HG03064 (cell line): Measurements from ENCODE around the gene HSFX3.
A peak's percentile ranks its signal among the peaks of the same experiment; 100 is the strongest.
"Not testable (repeated sequence)": the region's sequence is repeated elsewhere in the genome, so short reads cannot be mapped to it uniquely, and the experiment has no call there.

Experiments used
- ATAC-seq: cut with Tn5 transposase; IDR thresholded peaks from one replicate; pipeline ENCODE4 v1.9.1; 2021; ENCODE audit warnings: low read depth; ENCODE audit not compliant: unreplicated experiment

HSFX3 gene, protein sequence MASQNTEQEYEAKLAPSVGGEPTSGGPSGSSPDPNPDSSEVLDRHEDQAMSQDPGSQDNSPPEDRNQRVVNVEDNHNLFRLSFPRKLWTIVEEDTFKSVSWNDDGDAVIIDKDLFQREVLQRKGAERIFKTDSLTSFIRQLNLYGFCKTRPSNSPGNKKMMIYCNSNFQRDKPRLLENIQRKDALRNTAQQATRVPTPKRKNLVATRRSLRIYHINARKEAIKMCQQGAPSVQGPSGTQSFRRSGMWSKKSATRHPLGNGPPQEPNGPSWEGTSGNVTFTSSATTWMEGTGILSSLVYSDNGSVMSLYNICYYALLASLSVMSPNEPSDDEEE

DNA sequence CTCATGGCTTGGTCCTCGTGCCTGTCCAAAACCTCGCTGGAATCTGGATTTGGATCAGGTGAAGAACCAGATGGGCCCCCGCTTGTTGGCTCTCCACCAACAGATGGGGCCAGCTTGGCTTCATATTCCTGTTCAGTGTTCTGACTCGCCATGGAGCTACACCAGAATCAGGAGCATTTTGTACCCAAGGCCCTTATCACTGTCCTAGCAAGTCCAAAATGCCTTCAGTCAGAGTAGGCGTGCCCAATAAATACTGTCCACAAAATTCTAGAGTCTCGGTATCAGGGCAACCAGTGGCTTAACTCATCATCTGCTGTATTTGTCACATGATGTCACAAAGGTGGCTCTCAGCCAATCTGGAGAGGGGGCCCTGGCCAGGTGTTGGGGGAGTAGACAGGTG lies at the start of gene HSFX3:
HSFX3 (minus strand) TSS at position 224 of the 400 bp plus-strand sequence; CDS start at position 152, 72 bp downstream.
- ATAC-seq, result not testable (repeated sequence)

DNA sequence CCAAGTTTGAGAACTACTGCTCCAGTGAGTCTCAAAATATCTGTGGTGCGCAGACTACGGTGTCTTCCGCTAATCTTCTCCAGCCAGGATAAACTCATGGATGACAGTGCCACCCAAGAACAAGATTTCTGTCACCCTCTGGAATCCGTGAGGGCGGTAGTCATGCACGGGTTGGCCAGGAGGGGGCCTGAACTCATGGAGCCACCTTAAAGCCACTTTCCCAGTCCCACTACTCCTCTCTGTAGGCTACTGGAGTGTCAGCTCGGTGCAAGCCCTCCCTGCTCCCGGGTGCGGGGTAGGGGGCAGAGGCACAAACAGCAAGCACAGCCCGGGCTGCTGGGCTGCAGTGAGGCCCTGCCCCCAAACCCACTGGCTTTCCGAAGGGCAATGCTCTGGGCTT lies 48.9 kb upstream of the HSFX3 start:
- not testable (repeated sequence) for ATAC-seq

DNA sequence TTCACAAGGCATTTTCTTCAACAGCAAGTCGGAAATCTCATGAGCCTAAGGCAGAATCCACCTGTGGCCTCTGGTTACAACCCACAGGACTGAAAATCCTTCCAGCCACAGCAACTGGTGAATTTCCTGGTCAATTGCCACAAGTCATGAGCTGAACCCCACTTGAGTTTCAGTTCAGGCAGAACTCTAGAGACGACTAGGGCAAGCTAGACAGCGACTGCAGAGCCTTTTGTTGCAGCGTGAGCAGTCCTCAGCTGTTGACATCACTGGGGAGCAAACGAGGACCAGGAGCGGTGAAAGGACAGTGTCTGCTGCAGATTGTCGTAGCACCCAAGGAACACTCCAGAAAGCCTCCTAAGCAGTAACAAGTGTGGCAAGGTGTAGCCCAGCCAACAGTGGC lies 46.2 kb upstream of the HSFX3 start:
- ATAC-seq, result not testable (repeated sequence)

DNA sequence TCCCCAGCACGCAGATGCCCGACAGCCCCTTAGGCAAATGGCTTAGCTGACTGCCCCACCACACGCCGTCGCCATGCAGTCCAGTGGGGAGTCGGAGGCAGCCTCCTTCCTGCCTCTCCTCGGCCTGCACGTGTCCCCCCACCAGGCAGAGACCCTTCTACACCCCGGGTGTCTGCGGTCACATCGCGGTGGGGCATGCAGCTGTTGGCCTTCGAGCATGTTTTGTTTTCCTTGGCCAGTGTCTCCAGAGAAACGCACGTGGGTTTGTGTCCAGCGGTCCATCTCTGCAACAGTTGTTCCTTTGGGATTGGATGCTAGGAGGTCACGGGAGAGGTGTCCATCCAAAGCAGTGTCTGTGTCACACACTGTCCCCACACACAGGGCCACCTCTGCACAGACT lies 45.5 kb upstream of the HSFX3 start, which contains the start of gene HSFX2:
HSFX2 (minus strand) TSS at position 101 of the 400 bp plus-strand sequence. CDS start 614 bp downstream, outside the sequence.
- not testable (repeated sequence) for ATAC-seq

DNA sequence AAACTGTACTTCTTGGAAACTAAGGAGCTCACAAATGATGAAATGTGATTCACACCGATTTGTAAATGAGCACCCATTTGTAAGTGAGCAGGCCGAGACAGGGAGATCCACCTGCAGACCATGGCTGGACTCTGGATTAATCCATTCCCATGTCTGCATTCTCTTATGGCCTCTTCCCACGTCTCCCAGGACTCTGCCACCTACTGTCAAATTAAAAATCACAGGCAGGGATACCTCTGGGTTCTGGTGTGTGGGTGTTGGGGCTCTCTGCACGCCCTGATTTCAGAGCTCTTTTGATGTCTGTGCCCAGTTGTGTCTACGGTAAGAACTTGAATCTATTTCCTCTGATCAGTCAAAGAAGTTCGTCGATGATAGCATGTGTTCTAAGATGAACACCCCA lies 41.3 kb upstream of the HSFX3 start:
- ATAC-seq, result not testable (repeated sequence)

DNA sequence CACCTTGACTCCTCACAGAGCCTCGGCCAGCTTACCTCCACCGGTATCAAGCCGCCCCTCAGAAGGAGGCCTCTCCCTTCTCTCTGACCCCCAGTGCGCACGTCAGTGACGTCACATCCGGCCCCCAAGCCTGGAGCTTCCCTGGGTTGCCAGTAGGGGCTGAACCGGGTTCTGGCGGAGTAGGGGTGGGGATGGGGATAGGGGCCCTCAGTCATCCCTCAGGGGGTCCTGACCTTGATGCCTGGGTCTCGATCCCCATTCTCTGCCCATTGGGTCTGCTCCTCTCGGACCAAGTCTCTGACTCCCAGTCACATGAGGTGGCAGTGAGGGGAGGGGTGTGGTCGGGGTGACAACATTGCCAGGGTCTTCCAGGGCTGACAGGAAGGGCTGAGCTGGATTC lies 37.6 kb upstream of the HSFX3 start, which contains the start of gene MAGEA9B:
MAGEA9B (minus strand) TSS at position 101 of the 400 bp plus-strand sequence. CDS start 4,280 bp downstream, outside the sequence.
- not testable (repeated sequence) for ATAC-seq

DNA sequence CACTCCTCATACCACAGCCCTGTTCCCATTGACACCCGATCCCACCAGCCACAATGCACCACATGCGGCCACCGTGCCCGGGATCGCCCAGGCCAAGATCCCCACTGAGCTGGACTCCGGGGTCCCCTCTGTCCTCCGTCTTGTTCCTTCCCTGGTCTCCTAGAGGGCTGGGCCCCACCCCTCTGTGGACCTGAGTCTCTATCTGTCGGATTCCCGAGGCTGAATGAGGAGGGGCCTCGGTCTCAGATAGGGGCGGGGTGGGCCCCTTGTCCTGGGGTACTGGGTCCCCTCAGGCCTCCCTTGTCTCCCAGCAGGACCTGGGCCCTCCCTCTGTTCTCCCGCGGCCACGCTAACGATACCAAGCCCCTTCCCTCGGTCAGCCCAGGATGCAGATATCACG lies 35.9 kb upstream of the HSFX3 start:
- ATAC-seq, result not testable (repeated sequence)

DNA sequence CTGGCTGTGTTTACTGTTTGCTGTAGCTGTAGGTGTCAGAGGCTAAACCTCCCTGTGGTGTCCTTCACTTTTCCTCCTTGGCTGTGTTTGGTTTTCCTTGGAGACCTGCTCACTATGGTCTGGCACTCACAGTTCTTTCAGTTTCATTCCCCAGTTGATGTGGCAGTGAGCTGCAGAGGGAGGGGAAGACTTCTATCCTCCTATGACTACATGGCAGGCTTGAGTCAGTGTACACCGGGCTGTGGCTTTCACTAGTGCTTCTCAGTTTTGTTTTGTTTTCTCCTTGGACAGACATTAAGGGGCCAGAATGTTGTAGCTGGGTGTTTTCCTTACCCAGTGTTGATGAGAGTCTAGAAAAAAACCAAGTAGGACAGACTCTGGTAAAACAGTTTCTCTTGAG lies 23.7 kb upstream of the HSFX3 start:
- peak; percentile 99 for ATAC-seq

DNA sequence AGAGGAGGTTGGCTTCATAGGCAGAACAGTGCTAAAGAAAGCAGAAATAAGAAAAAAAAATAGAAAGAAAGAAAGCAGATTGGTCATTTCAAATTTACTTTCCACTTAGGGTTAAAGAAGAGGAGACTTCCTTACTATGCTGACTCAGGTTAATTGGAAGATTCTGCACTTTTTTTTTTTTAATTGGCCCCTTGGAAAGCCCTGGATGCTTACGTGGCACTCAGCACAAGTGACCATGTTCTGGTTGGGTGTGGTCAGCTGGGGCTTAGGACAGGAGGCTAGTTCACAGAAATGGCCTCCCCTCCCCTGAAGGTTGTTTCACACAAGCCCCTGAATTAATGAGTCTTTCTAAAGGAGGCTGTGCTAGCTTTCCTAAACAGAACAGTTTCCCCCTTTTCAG lies 23.0 kb upstream of the HSFX3 start:
- no peak for ATAC-seq

DNA sequence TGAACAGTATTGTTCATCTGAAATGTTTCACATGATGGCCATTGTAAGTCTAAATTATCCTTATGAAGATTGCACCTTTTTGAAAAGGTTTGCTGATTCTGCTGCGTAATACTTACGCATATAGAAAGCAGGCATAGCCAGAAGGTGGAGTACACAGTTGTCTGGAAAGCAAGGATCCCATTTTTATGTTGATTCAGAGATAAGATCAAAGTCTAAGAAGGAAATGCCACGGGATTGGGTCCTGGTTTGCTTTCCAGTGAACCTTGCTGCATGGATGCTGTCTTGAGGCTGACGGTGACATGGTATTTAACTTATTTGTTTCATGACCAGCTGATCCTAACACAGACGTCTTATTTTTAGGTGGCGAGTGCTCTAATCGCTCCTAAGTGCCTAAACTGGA lies 22.0 kb upstream of the HSFX3 start:
- ATAC-seq, result no peak

DNA sequence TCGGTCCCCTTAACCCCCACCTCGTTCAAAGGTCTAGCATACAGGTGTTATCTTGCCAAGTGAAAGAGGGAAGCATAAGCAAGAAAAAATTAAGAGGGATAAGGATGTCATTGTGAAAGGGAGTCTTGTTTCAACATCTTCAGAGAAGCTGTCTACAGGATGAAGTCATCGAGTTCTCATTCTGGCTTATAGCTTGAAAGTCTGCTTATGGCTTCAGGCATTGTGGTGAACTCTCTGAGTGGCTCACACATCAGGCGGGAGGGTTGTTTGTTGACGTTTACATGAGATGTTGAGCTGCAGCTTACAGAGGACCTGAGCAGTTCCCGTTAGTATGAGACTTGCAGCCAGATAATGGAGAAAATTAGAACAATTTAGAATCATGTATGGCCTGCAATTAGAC lies 20.9 kb upstream of the HSFX3 start:
- ATAC-seq, result no peak

DNA sequence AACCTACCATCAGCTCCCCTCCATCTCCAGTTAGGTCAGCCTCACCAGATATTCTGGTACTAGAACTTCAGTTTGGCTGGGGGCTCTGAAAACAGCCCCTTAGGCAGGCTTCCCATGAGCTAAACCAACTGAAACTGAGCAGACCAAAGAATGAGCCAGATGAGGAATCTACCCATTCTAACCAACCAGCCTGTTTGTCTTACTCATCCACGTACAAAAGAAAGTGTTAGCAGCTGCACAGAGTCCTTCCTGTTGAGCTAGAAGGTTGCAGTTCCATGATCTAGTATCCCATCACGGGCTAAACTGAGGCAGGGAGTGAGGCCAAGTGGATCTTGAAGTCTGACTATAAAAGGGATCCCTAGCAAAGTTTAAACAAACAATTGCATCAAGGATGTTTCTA lies 20.0 kb upstream of the HSFX3 start:
- no peak for ATAC-seq

DNA sequence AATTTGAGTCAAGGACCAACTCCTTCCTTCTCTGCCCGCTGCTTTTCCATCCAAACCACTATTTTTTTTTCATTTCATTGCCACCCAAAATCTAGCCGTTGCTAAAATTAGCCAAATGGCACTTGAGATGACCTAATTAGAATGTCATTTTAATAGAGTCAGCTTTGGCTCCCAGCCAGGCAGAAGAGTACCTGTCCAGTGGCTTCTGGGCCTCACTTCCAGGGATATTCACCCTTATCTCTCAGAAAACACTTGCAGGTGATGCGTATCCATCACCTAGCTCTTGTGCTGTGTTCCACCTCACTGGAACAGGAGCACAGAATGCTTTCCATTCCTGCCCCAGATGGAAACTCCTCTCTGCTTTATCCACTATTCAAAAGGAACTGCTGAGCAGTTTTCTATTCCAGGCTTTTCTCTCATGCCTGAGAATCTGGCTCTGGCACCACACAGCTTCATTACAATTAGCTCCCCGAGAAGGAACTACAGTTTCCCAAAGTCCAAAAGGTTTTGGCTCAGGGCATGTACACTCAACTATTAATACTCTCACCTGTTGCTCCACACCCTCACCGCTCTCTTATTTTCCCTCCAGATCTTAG lies 19.1 kb upstream of the HSFX3 start:
- no peak for ATAC-seq

DNA sequence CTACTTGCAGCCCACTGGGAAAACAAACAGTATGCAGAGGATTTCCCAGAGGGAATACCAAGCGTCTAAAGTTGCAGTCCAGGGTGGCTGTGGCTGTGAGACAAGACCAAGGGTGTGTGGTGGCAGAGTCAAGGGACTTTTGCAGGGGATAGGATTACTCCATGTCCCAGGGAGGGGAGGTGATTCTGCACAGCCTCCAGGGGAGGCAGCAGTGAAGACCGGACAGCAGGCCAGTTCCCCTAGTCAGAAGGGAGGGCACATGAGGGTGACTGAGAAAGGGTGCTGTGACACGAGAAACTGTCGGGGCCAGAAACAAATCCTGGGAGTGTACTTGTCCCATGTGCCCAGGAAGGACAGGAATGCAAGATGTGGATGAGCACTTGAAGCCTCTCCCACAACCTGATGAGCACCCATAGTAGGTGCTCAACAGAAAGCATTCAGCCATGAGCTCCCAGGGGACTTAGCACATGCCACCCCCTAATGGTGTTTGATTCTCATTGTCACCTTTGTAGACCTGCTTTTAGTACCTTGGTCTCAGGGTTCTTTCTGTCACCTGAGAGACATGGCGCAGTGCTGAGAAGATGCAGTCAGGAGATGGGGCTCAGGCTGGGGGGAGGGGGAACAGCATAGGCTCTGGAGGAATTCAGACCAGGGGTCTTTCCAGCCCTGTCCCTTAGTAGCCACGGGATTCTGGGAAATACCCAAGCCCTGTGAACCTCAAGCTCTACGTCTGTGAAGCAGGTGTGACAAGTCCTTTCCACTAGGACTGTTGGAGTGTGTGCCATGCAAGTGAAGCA lies 18.1 kb upstream of the HSFX3 start:
- ATAC-seq, result no peak

DNA sequence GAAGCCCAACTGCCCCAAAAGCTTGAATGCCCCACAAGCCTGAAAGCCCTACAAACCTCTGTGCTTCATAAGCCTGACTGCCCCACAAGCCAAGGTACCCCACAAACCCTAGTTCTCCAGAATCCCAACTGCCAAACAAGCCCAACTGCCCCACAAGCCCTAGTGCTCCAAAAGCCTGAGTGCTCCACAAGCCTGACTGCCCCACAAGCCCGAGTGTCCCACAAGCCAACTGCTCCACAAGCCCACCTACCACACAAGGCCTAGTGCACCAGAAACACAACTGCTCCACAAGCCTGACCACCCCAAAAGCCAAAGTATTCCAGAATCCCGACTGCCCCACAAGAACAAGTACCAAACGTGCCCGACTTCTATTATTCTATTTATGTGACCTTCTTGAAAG lies 13.6 kb upstream of the HSFX3 start:
- no peak for ATAC-seq

DNA sequence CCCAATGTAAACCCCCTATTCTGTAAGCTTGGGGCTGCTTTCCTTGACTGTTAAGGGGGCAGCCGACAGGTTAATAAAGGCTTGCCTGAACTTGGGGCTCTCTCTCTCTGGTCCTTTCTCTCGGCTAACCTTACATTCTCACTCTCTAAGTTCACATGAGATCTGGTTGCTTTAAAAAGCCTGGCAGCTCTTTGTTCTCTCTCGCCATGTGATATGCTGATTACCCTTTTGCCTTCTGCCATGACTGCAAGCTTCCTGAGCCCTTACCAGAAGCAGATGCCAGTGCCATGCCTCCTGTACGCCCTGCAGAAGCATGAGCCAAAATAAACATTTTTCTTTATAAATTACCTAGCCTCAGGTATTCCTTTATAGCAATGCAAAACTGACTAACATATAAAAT lies 5.5 kb upstream of the HSFX3 start:
- ATAC-seq, result not testable (repeated sequence)

DNA sequence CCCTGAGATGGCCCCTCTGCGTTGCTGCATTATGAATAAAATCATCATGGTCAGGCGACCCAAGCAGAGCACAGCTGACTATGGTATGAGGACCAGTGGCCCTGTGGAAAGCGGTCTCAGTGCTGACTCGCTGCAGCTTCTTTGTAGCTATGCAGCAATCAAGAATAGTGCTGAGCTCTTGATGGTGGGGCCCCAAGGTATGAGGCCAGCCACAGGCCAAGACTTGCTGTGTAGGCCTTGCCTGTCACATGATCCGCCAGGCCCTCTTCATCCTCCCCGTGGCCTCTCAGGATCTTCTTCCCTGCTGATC lies 2.2 kb upstream of the HSFX3 start:
- ATAC-seq, result not testable (repeated sequence)

DNA sequence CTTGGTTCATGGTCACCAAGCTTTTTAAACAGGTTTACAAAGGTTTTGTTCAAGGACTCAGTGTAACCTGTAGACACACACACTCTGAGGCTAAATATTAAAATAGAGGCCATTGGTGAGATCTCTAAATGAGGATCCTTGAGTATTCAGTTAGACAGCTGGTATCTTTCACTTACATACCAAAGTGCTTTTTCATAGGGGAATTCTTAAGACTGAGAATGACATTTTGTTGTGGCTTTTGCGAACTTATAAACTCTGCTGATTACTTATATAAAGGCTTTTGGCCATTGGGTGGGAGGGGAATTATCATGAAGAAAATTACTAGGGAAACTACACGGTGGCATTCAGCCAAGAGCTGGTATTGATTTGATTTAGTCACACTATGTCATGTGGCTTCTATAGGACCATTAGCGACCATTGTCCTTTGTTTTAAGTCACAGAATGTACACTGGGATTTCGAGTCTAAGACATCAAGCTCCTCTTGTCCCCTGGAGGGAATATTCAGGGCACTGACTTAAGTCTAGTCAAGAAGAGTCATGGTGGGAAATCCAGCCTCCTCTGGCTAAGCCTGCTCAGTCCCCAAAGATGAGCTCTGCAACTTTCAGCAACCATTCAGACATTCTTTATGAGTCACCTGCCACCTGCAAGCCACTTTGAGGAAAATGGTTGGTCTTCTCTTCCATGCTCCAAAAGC lies 1.7 kb upstream of the HSFX3 start:
- not testable (repeated sequence) for ATAC-seq

DNA sequence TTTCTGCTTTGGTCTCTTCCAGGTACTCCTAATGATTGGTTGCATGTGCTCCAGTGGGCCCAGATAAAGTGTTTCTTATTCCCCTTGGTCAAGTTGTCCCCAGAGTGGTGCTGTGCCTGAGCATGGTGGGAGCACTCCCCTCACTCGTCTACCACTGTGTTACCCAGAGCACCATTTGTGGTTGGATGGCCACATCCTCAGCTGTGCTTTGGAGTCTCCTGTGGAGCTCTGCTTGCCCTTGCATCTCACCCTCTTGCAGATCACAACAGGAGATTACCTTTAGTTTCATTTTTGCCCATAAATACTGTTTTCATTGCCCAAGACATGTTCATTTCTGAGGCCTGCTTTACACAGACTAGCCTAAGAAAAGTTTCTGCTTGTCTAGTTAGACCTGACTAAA lies 730 bp upstream of the HSFX3 start:
- not testable (repeated sequence) for ATAC-seq

DNA sequence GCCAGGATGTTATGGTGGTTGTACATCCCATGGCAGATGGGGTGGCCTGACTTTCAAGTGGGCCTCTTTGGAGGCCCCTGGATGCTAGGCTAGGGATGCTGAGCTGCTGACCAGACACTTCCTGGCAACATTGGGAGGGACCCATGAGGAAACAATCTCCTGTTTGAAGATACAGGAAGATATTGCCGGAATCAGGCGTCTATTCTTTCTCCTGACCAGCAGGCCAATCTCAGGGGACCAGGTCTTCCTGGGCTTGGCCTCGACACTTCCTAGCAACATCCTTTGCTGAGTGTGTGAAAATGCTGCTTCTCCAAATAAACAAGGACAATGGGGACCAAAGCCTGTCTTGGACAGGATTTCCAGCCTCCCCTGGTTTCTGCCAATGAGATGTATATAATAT lies 1.9 kb downstream of the HSFX3 start:
- not testable (repeated sequence) for ATAC-seq

DNA sequence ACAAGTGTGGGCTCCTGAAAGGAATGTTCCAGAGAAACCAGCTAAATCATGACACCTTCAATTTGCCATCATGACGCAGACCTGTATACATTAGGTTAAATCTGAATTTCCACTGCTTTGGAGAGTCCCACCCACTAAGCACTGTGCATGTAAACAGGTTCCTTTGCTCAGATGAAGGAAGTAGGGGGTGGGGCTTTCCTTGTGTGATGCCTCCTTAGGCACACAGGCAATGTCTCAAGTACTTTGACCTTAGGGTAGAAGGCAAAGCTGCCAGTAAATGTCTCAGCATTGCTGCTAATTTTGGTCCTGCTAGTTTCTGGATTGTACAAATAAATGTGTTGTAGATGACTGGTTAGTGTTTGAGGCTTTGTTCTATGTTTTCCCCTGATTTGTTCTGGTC lies 2.8 kb downstream of the HSFX3 start:
- not testable (repeated sequence) for ATAC-seq
